ENCODE data around the gene BMPR1B. TPM values are rescaled to one million over a fixed set of nuclear protein-coding genes. Genes with fewer than 3 reads are reported as not detected.

Gene BMPR1B
- total RNA-seq, 4 donors from 2014 or later = 10.5 to 40.9 (median 20.3) TPM

DNA sequence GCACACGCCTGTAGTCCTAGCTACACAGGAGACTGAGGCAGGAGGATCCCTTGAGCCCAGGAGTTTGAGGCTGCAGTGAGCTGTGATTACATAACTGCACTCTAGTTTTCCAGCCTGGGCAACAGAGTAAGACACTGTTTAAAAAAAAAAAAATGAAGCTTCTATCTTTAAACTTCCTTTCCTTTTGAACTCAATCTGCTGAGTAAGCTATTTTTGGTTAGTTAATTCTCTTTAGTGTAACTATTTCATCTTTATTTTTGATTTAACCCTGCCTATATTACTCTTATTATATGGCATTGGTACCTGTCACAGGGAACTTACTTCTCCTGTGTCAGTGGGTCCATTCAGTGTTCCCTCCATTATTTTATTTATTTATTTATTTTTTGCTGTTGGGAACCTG, 160.8 kb downstream of the BMPR1B start:
- no peaks in the 10 kb centered on the region for H3K27me3 ChIP-seq
- H3K4me3 ChIP-seq = no peak overlapping the region
- 90 to 100% methylated on average over 1 of the region's 1 CpG for WGBS, 2 donors (ENCODE audit: low coverage in 1 of 2)
- no peak overlapping the region for H3K27ac ChIP-seq
- TF ChIP-seq POLR2A (IDR thresholded peaks at IDR 0.05) (no peak), POLR2AphosphoS5 (IDR thresholded peaks at IDR 0.05) (no peak), EP300 (IDR thresholded peaks at IDR 0.05) (no peak)
- TF ChIP-seq, protein P1, sequence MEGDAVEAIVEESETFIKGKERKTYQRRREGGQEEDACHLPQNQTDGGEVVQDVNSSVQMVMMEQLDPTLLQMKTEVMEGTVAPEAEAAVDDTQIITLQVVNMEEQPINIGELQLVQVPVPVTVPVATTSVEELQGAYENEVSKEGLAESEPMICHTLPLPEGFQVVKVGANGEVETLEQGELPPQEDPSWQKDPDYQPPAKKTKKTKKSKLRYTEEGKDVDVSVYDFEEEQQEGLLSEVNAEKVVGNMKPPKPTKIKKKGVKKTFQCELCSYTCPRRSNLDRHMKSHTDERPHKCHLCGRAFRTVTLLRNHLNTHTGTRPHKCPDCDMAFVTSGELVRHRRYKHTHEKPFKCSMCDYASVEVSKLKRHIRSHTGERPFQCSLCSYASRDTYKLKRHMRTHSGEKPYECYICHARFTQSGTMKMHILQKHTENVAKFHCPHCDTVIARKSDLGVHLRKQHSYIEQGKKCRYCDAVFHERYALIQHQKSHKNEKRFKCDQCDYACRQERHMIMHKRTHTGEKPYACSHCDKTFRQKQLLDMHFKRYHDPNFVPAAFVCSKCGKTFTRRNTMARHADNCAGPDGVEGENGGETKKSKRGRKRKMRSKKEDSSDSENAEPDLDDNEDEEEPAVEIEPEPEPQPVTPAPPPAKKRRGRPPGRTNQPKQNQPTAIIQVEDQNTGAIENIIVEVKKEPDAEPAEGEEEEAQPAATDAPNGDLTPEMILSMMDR (IDR thresholded peaks at IDR 0.05) = no peak
- H3K4me1 ChIP-seq = no peaks in the 10 kb centered on the region
- no peak for ATAC-seq
- H3K9me3 ChIP-seq = peaks cover 0 to 13% (median 0%) of the 10 kb centered on the region in 3 donors
- peaks cover 0 to 6% of the 10 kb centered on the region in 2 donors for H3K36me3 ChIP-seq

DNA sequence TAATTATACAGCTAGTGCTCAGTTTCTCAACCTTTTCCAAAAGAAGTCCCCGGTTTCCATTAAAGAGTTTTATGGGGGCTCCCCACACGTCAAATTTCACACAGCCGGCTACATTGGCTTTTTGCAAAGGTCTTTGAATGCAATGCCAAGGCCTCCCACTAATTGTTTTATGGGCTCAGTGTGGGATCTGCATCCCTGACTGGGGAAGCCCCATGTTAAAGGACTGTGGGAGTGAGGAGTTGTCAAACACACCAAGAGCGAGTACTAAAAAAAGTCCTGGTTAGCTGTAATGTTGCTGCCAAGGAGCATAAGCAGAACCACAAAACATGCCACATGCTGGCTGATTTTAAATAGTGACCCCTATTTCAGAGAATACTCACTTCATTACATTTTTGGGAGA, 162.6 kb downstream of the BMPR1B start:
- no peaks in the 10 kb centered on the region for H3K4me1 ChIP-seq
- H3K9me3 ChIP-seq = peaks cover 0 to 13% (median 0%) of the 10 kb centered on the region in 3 donors
- WGBS, 2 donors (ENCODE audit: low coverage in 1 of 2) = 33 to 69% methylated on average over 3 to 4 of the region's 4 CpGs
- ATAC-seq = no peak
- H3K27ac ChIP-seq = peak overlapping the region in 1 of 4 donors; percentile 18
- no peak for TF ChIP-seq POLR2AphosphoS5 (IDR thresholded peaks at IDR 0.05)
- H3K4me3 ChIP-seq = no peak overlapping the region
- no peaks in the 10 kb centered on the region for H3K27me3 ChIP-seq
- H3K36me3 ChIP-seq = peaks cover 0 to 6% of the 10 kb centered on the region in 2 donors

DNA sequence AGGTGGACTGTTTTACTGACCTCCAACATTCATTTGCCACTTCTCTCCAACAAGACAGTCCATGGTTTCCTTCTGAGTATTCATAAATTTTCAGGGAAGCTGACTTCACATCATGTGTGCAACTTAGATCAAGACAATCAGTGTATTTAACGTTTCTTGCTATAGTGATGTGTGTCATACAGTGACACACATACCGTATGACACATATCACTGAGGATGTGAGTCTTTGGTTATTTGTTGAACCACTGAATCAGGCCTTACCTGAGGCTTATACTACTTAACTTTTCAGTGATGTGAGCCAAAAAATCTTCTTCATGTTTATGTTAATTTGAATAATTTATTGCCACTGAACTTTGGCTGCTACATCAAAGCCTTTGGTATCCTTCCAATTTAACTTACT, 166.8 kb downstream of the BMPR1B start:
- Histone ChIP-seq H3K27me3 (no peaks in the 10 kb centered on the region), H3K36me3 (no peaks in the 10 kb centered on the region), H3K4me1 (peaks cover 0 to 17% (median 0%) of the 10 kb centered on the region in 3 donors), H3K9me3 (peaks cover 0 to 2% (median 0%) of the 10 kb centered on the region in 3 donors), H3K27ac (no peak overlapping the region), H3K4me3 (no peak overlapping the region)
- no peak for ATAC-seq
- WGBS, 2 donors (ENCODE audit: low coverage in 1 of 2) = 78 to 94% methylated on average over 2 of the region's 2 CpGs
- TF ChIP-seq EP300 (IDR thresholded peaks at IDR 0.05) (no peak), POLR2A (IDR thresholded peaks at IDR 0.05) (no peak), POLR2AphosphoS5 (IDR thresholded peaks at IDR 0.05) (no peak)
- TF ChIP-seq, protein P1 (IDR thresholded peaks at IDR 0.05) = no peak

DNA sequence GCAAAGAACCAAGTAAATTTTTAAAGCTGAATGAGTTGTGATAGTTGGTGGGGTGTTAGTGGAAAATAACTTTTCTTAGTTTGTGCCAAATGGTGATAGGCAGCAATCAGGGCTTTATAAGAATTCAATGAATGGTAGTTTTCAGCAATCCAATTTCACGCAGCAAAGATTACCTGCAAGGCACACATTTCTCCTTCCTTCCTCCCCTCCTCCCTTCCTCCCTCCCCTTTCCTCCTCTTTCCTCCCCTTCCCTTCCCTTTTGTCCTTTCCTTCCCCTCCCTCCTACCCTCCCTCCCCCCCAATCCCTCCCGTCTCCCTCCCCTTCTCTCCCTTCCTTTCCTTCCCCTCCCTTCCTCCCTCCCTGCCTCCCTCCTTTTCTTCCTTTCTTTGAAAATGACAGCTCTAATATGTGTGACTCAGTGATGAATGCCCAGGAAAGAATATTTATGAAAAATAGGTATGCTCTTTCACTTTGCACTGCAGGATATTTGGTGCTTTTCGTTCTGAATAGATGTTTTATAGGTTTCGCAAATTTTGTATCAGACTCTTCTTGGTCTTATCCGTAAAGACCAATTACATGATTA, 168.1 kb downstream of the BMPR1B start:
- Histone ChIP-seq H3K36me3 (no peaks in the 10 kb centered on the region), H3K4me3 (no peak overlapping the region), H3K27ac (no peak overlapping the region), H3K4me1 (peaks cover 0 to 26% (median 0%) of the 10 kb centered on the region in 3 donors), H3K9me3 (peaks cover 0 to 2% (median 0%) of the 10 kb centered on the region in 3 donors), H3K27me3 (no peaks in the 10 kb centered on the region)
- 74 to 96% methylated on average over 4 to 5 of the region's 5 CpGs for WGBS, 2 donors (ENCODE audit: low coverage in 1 of 2)
- TF ChIP-seq POLR2A (IDR thresholded peaks at IDR 0.05) = no peak
- TF ChIP-seq, protein P1 (IDR thresholded peaks at IDR 0.05) = no peak
- TF ChIP-seq POLR2AphosphoS5 (IDR thresholded peaks at IDR 0.05) = no peak
- no peak for TF ChIP-seq EP300 (IDR thresholded peaks at IDR 0.05)
- ATAC-seq = no peak

DNA sequence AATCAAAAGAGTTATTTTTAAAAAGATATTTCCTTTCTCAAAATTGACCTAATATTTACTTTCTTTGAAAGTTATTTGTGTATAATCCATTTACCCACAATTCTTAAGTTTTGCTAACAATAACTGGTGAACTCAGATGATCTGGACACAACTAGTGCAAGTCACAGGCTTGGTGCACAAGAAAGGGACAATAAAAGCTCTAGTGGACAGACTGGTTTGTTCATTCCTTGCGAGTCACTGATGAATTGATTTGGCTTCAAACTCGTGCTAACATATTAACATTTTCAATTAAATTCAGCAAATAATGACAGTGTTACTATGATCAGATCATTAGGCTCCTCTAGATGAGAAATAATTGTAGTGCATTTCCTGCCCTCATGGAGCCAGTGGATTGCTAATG, 169.2 kb downstream of the BMPR1B start:
- no peak for ATAC-seq
- H3K4me3 ChIP-seq = no peak overlapping the region
- H3K27ac ChIP-seq = no peak overlapping the region
- TF ChIP-seq POLR2A (IDR thresholded peaks at IDR 0.05) = no peak
- TF ChIP-seq, protein P1 (IDR thresholded peaks at IDR 0.05) = no peak
- no peak for TF ChIP-seq EP300 (IDR thresholded peaks at IDR 0.05)
- no peak for TF ChIP-seq POLR2AphosphoS5 (IDR thresholded peaks at IDR 0.05)
- no peaks in the 10 kb centered on the region for H3K36me3 ChIP-seq
- no peaks in the 10 kb centered on the region for H3K27me3 ChIP-seq
- peaks cover 0 to 26% (median 0%) of the 10 kb centered on the region in 3 donors for H3K4me1 ChIP-seq
- 77 to 94% methylated on average over 2 of the region's 2 CpGs for WGBS, 2 donors (ENCODE audit: low coverage in 1 of 2)
- H3K9me3 ChIP-seq = peaks cover 0 to 2% (median 0%) of the 10 kb centered on the region in 3 donors

Measured in gastroesophageal sphincter (tissue), 4 donors.